ENCODE data around the gene CCDC107.

DNA sequence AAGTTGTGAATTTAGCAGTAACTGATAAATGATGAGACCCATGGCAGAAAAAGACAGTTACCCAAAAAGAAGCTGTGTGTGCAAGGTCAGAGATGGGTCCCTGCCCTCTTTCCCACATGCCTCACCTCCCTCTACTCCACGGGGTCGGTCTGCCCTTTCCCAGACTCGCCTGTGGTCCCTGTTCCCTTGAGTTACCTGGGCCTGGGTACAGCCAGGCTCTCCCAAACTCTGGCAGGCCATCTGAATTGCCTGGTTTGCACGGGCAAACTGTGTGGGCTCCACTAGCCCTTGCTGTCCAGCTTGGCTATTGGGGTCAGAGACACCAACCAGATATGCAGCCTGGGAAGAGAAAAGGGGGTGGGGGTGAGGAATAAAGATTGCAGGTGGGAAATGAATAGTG is 50.1 kb downstream of the CCDC107 start:
- TF ChIP-seq, protein P1, sequence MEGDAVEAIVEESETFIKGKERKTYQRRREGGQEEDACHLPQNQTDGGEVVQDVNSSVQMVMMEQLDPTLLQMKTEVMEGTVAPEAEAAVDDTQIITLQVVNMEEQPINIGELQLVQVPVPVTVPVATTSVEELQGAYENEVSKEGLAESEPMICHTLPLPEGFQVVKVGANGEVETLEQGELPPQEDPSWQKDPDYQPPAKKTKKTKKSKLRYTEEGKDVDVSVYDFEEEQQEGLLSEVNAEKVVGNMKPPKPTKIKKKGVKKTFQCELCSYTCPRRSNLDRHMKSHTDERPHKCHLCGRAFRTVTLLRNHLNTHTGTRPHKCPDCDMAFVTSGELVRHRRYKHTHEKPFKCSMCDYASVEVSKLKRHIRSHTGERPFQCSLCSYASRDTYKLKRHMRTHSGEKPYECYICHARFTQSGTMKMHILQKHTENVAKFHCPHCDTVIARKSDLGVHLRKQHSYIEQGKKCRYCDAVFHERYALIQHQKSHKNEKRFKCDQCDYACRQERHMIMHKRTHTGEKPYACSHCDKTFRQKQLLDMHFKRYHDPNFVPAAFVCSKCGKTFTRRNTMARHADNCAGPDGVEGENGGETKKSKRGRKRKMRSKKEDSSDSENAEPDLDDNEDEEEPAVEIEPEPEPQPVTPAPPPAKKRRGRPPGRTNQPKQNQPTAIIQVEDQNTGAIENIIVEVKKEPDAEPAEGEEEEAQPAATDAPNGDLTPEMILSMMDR (IDR thresholded peaks at IDR 0.05), result no peak
- TF ChIP-seq POLR2A (IDR thresholded peaks at IDR 0.05), result no peak
